ENCODE data around the gene MED13L.

MED13L gene

GRCh38 chr12:116273813-116274550, 3.5 kb downstream of the MED13L start:
- peak overlapping the region in 1 of 2 experiments; percentile 81 for H3K4me3 ChIP-seq (ENCODE audit: low read depth in 1 of 2, low read length in 1 of 2)
- no peak overlapping the region for H3K27ac ChIP-seq
- no peak for TF ChIP-seq CTCF (IDR thresholded peaks at IDR 0.05)
- H3K9me3 ChIP-seq: no peaks in the 10 kb centered on the region
- no peaks in the 10 kb centered on the region for H3K27me3 ChIP-seq
- no peaks in the 10 kb centered on the region for H3K36me3 ChIP-seq
- peaks cover 49% of the 10 kb centered on the region in 2 experiments for H3K4me1 ChIP-seq (ENCODE audit: control insufficient read depth in 1 of 2, insufficient read depth in 1 of 2, low read depth in 1 of 2, low read length in 1 of 2)

- TF ChIP-seq CTCF (IDR thresholded peaks at IDR 0.05): no peak
- no peaks in the 10 kb centered on the region for H3K36me3 ChIP-seq
- no peaks in the 10 kb centered on the region for H3K9me3 ChIP-seq
- H3K27ac ChIP-seq: peak overlapping the region; percentile 44
- H3K4me1 ChIP-seq (ENCODE audit: control insufficient read depth in 1 of 2, insufficient read depth in 1 of 2, low read depth in 1 of 2, low read length in 1 of 2): peaks cover 30 to 55% of the 10 kb centered on the region in 2 experiments
- no peak overlapping the region for H3K4me3 ChIP-seq (ENCODE audit: low read depth in 1 of 2, low read length in 1 of 2)
- H3K27me3 ChIP-seq: no peaks in the 10 kb centered on the region
These were observed 9.5 kb downstream of the MED13L start for GRCh38 chr12:116267948-116268347.

GRCh38 chr12:116266631-116267349, 10.7 kb downstream of the MED13L start:
- TF ChIP-seq CTCF (IDR thresholded peaks at IDR 0.05): no peak
- H3K9me3 ChIP-seq: no peaks in the 10 kb centered on the region
- no peak overlapping the region for H3K4me3 ChIP-seq (ENCODE audit: low read depth in 1 of 2, low read length in 1 of 2)
- H3K27ac ChIP-seq: peak overlapping the region; percentile 29
- H3K4me1 ChIP-seq (ENCODE audit: control insufficient read depth in 1 of 2, insufficient read depth in 1 of 2, low read depth in 1 of 2, low read length in 1 of 2): peaks cover 24 to 55% of the 10 kb centered on the region in 2 experiments
- H3K36me3 ChIP-seq: no peaks in the 10 kb centered on the region
- H3K27me3 ChIP-seq: no peaks in the 10 kb centered on the region

GRCh38 chr12:116266168-116266601, 11.3 kb downstream of the MED13L start:
- H3K4me1 ChIP-seq (ENCODE audit: control insufficient read depth in 1 of 2, insufficient read depth in 1 of 2, low read depth in 1 of 2, low read length in 1 of 2): peaks cover 24 to 59% of the 10 kb centered on the region in 2 experiments
- TF ChIP-seq CTCF (IDR thresholded peaks at IDR 0.05): no peak
- no peaks in the 10 kb centered on the region for H3K27me3 ChIP-seq
- no peaks in the 10 kb centered on the region for H3K9me3 ChIP-seq
- H3K27ac ChIP-seq: peak overlapping the region; percentile 29
- no peak overlapping the region for H3K4me3 ChIP-seq (ENCODE audit: low read depth in 1 of 2, low read length in 1 of 2)
- H3K36me3 ChIP-seq: no peaks in the 10 kb centered on the region

- peaks cover 30 to 66% of the 10 kb centered on the region in 2 experiments for H3K4me1 ChIP-seq (ENCODE audit: control insufficient read depth in 1 of 2, insufficient read depth in 1 of 2, low read depth in 1 of 2, low read length in 1 of 2)
- peak overlapping the region; percentile 47 for H3K27ac ChIP-seq
- H3K9me3 ChIP-seq: no peaks in the 10 kb centered on the region
- no peaks in the 10 kb centered on the region for H3K27me3 ChIP-seq
- H3K36me3 ChIP-seq: no peaks in the 10 kb centered on the region
- no peak overlapping the region for H3K4me3 ChIP-seq (ENCODE audit: low read depth in 1 of 2, low read length in 1 of 2)
- TF ChIP-seq CTCF (IDR thresholded peaks at IDR 0.05): no peak
These were observed 11.9 kb downstream of the MED13L start for GRCh38 chr12:116265351-116266147.
